A549 (cell line): ENCODE measurements around the gene CYB561D1. TPM values are rescaled to one million over a fixed set of nuclear protein-coding genes. Genes with fewer than 3 reads are reported as not detected.

Experiments
- ATAC-seq, 2 experiments: fragments of 200-7000 bp in 1 of 2; fragments of >200 bp in 1 of 2; cut with Nextera tagmentation in 1 of 2; cut with Tn5 transposase in 1 of 2; 3 replicates each; pipeline versions ENCODE4 v1.8.0 to v1.9.1; 2018 to 2020; ENCODE audit warnings: mild to moderate bottlenecking in 1 of 2, moderate library complexity in 1 of 2
- CTCF ChIA-PET: fragments of 300-600 bp; sonication (Branson Sonifier 250); formaldehyde crosslinking; extraction: SDS; loops from one replicate; lab custom pipeline; 2021; ENCODE audit warnings: antibody characterized with exemption, inconsistent platforms; lab: Yijun Ruan, JAX
- POLR2A ChIA-PET: fragments of 350-600 bp; formaldehyde crosslinking; extraction: SDS; loops from one replicate; lab custom pipeline; 2021; ENCODE audit warnings: antibody characterized with exemption, inconsistent platforms; lab: Yijun Ruan, JAX
- DNase-seq, 2 experiments: peaks; one replicate each; pipeline versions ENCODE4 v3.0.0 to v3.0.0-alpha.2; 2011 to 2016; ENCODE audit warnings: low read depth in 1 of 2, low spot score in 1 of 2
- FAIRE-seq: peaks from 2 replicates; lab custom pipeline; 2011; peaks lifted over from hg19 to GRCh38; lab: Jason Lieb, UNC
- H3K27ac ChIP-seq, 2 experiments: fragments of >200 bp; sonication (Bioruptor Twin); formaldehyde crosslinking; 3 replicates each; pipeline ENCODE4 v1.5.1; 2016 to 2017
- H3K4me1 ChIP-seq: fragments of >200 bp; sonication (Bioruptor Twin); formaldehyde crosslinking; 3 replicates; pipeline ENCODE4 v1.6.1; 2016
- H3K4me2 ChIP-seq: fragments of >200 bp; sonication (Bioruptor Twin); formaldehyde crosslinking; 3 replicates; pipeline ENCODE4 v1.6.1; 2016
- H3K4me3 ChIP-seq: fragments of >200 bp; sonication (Bioruptor Twin); formaldehyde crosslinking; 3 replicates; pipeline ENCODE4 v1.5.1; 2016
- H3K9me3 ChIP-seq: fragments of >200 bp; sonication (Bioruptor Twin); formaldehyde crosslinking; 3 replicates; pipeline ENCODE4 v1.6.1; 2016
- ATOH8 ChIP-seq: fragments of 250-450 bp; sonication (Bioruptor Pico); IDR thresholded peaks from 2 replicates; pipeline ENCODE4 v1.5.0; 2020; ENCODE audit warnings: low read depth, mild to moderate bottlenecking, moderate library complexity
- BCL3 ChIP-seq: fragments of >200 bp; sonication (Bioruptor Twin); formaldehyde crosslinking; IDR thresholded peaks from 3 replicates; pipeline ENCODE4 v1.6.1; 2016
- CBX8 ChIP-seq: fragments of 200-600 bp; sonication (generic); IDR thresholded peaks from 2 replicates; pipeline ENCODE4 v1.6.1; 2016
- CTCF ChIP-seq: fragments of >200 bp; sonication (Bioruptor Twin); formaldehyde crosslinking; IDR thresholded peaks from 3 replicates; pipeline ENCODE4 v1.5.1; 2016
- E2F6 ChIP-seq: IDR thresholded peaks from 2 replicates; pipeline ENCODE4 v1.6.1; 2012; ENCODE audit warnings: low read depth, borderline replicate concordance
- EHF ChIP-seq: fragments of 250-450 bp; sonication (Bioruptor Pico); IDR thresholded peaks from 2 replicates; pipeline ENCODE4 v1.5.0; 2020; ENCODE audit warnings: mild to moderate bottlenecking
- EHMT2 ChIP-seq: fragments of 200-600 bp; sonication (generic); IDR thresholded peaks from 2 replicates; pipeline ENCODE4 v1.6.1; 2016; ENCODE audit warnings: antibody characterized with exemption, low read depth, mild to moderate bottlenecking, moderate library complexity
- FOSL2 ChIP-seq, 2 experiments: fragments of 450-650 bp in 1 of 2; fragments of >200 bp in 1 of 2; sonication (Bioruptor Twin) in 1 of 2; formaldehyde crosslinking; IDR thresholded peaks; 2 replicates each; pipeline versions ENCODE4 v1.5.0 to v1.6.1; 2016 to 2020; ENCODE audit warnings: mild to moderate bottlenecking in 1 of 2, moderate library complexity in 1 of 2
- HDAC2 ChIP-seq: fragments of 200-600 bp; sonication (generic); IDR thresholded peaks from 2 replicates; pipeline ENCODE4 v1.6.1; 2016
- HMGXB4 ChIP-seq: fragments of 250-450 bp; sonication (Bioruptor Pico); IDR thresholded peaks from 2 replicates; pipeline ENCODE4 v1.5.0; 2021; ENCODE audit warnings: mild to moderate bottlenecking, moderate library complexity, borderline replicate concordance
- HOXA7 ChIP-seq: fragments of 250-450 bp; sonication (Bioruptor Pico); IDR thresholded peaks from 2 replicates; pipeline ENCODE4 v1.5.0; 2020; ENCODE audit warnings: mild to moderate bottlenecking, moderate library complexity
- HOXB13 ChIP-seq: fragments of 250-450 bp; sonication (Bioruptor Pico); IDR thresholded peaks from 2 replicates; pipeline ENCODE4 v1.5.0; 2020; ENCODE audit warnings: low read depth, mild to moderate bottlenecking, moderate library complexity
- JUN ChIP-seq, 2 experiments: fragments of >200 bp; sonication (Bioruptor Twin); formaldehyde crosslinking; IDR thresholded peaks; 2 replicates in 1 of 2; 3 replicates in 1 of 2; pipeline ENCODE4 v1.6.1; 2016 to 2017
- MAX ChIP-seq: IDR thresholded peaks from 2 replicates; pipeline ENCODE4 v1.6.1; 2012
- MYC ChIP-seq: IDR thresholded peaks from 2 replicates; pipeline ENCODE4 v1.6.1; 2012; ENCODE audit warnings: mild to moderate bottlenecking, inconsistent platforms, low read length, improper control_type of control experiment, borderline replicate concordance
- PBX3 ChIP-seq: IDR thresholded peaks from 2 replicates; pipeline ENCODE4 v1.6.1; 2012
- PHF8 ChIP-seq: fragments of 200-600 bp; sonication (generic); IDR thresholded peaks from 2 replicates; pipeline ENCODE4 v1.6.1; 2016; ENCODE audit warnings: low read depth, mild to moderate bottlenecking, antibody characterized with exemption, moderate library complexity, borderline replicate concordance
- POLR2A ChIP-seq: IDR thresholded peaks from 2 replicates; pipeline ENCODE4 v1.6.1; 2012; ENCODE audit warnings: mild to moderate bottlenecking, low read length
- POLR2AphosphoS2 ChIP-seq: conservative IDR thresholded peaks from 2 replicates; pipeline ENCODE4 v1.6.1; 2012; ENCODE audit warnings: low read length, improper control_type of control experiment, inconsistent platforms
- RCOR1 ChIP-seq: fragments of 150-350 bp; IDR thresholded peaks from 2 replicates; pipeline ENCODE4 v1.6.1; 2014; ENCODE audit warnings: antibody characterized with exemption, low read length, low read depth
- TFCP2L1 ChIP-seq: fragments of 250-450 bp; sonication (Bioruptor Pico); IDR thresholded peaks from 2 replicates; pipeline ENCODE4 v1.5.0; 2021; ENCODE audit warnings: mild to moderate bottlenecking
- TP53 ChIP-seq: fragments of 250-450 bp; sonication (Bioruptor Pico); IDR thresholded peaks from 2 replicates; pipeline ENCODE4 v1.5.0; 2021; ENCODE audit warnings: mild to moderate bottlenecking, moderate library complexity
- USF2 ChIP-seq: fragments of 450-650 bp; IDR thresholded peaks from 2 replicates; pipeline ENCODE4 v1.6.1; 2014; ENCODE audit warnings: antibody characterized with exemption
- ZFP36 ChIP-seq: fragments of 450-650 bp; IDR thresholded peaks from 2 replicates; pipeline ENCODE4 v1.6.1; 2014; ENCODE audit warnings: borderline replicate concordance; ENCODE audit not compliant: partially characterized antibody
- ZNF302 ChIP-seq: fragments of 250-450 bp; sonication (Bioruptor Pico); IDR thresholded peaks from 2 replicates; pipeline ENCODE4 v1.9.0; 2021; ENCODE audit warnings: inconsistent platforms, mild to moderate bottlenecking, moderate library complexity
- WGBS: methylation state at CpG from one replicate; pipeline ENCODE4 v1.1.6; 2017; ENCODE audit errors: missing lambda C conversion rate; 5-methylcytosine and 5-hydroxymethylcytosine counted together
- polyA plus RNA-seq, 4 experiments: library from polyadenylated mRNA; depleted of rRNA in 3 of 4; stranded (reverse); fragments of >200 nt; fragmentation: RNase III in 1 of 4; extraction: RNeasy Plus Mini Kit Qiagen cat#74134 plus additional on column Dnase treatment in 1 of 4; gene quantifications; 2 replicates in 3 of 4; 3 replicates in 1 of 4; pipeline ENCODE4 v1.2.3, GENCODE V29; 2011 to 2017

Gene CYB561D1
- polyA plus RNA-seq, 2 of the 4 experiments (the other 2 are of a cell fraction): 4.0 to 5.2 TPM

- no peak for TF ChIP-seq USF2
- no peak for TF ChIP-seq EHMT2
- no peak for TF ChIP-seq HDAC2
Observed at GRCh38 chr1:109482791-109483671, 10.9 kb upstream of the CYB561D1 start (continued).

- DNase-seq: peak; percentile 85 to 92
- Histone ChIP-seq H3K4me3 (peak within 1 kb of the TSS; percentile 60), H3K4me2 (peak within 1 kb of the TSS; percentile 91)
- CTCF ChIA-PET: interaction anchor here (0.8 to 23.6 kb wide), 6 partner anchors 8 to 48 kb away, joined by 3 to 749 read pairs (median 16); partner anchors contain the start of genes CYB561D1 and GPR61
- WGBS: 2% methylated on average over 21 of the region's 73 CpGs
- no peak for FAIRE-seq
- TF ChIP-seq POLR2AphosphoS2: no peak
- peak; percentile 55 to 81; a peak in 3 of 5 replicates for TF ChIP-seq JUN (IDR thresholded peaks at IDR 0.05)
- TF ChIP-seq CBX8: no peak
- TF ChIP-seq BCL3: 0 out of 3 replicates have a peak, but pooled peaks have one; percentile 42
- TF ChIP-seq TFCP2L1 (CRISPR knock-in tag): peak; percentile 55; the same call in 1 of the 2 replicates
- TF ChIP-seq CTCF: no peak
- no peak for TF ChIP-seq HMGXB4 (CRISPR knock-in tag)
- no peak for TF ChIP-seq HOXA7 (CRISPR knock-in tag)
- TF ChIP-seq MYC: no peak; the same call in 1 of the 2 replicates
- peak; percentile 42 for TF ChIP-seq ZFP36
- TF ChIP-seq MAX: peak; percentile 87
- no peak for TF ChIP-seq HOXB13 (CRISPR knock-in tag)
- TF ChIP-seq PHF8: peak; percentile 51; the same call in 1 of the 2 replicates
- TF ChIP-seq ATOH8: no peak
- peak; percentile 78; the same call in 1 of the 2 replicates for TF ChIP-seq PBX3
- TF ChIP-seq TP53 (CRISPR knock-in tag): no peak
- no peak for TF ChIP-seq EHMT2
- no peak for TF ChIP-seq RCOR1
- TF ChIP-seq EHF: no peak
- TF ChIP-seq POLR2A: peak; percentile 92
- no peak for TF ChIP-seq FOSL2 (IDR thresholded peaks at IDR 0.05)
- TF ChIP-seq FOSL2 (CRISPR knock-in tag; IDR thresholded peaks at IDR 0.05): peak; percentile 17; the same call in 1 of the 2 replicates
- TF ChIP-seq ZNF302 (CRISPR knock-in tag): no peak
- peak; percentile 48; the same call in 1 of the 2 replicates for TF ChIP-seq E2F6
- TF ChIP-seq, all 56 proteins: peak for 10
- POLR2A ChIA-PET: interaction anchor here (0.6 to 2.2 kb wide), 6 partner anchors 10 to 608 kb away, joined by 3 to 9 read pairs (median 4); partner anchors contain the start of gene CYB561D1
- ATAC-seq: peak; percentile 80 to 82
- H3K27ac ChIP-seq: peak within 1 kb of the TSS; percentile 96 to 99
- peaks cover 6% of the 10 kb centered on the region; the same call in 2 of the 3 replicates for H3K4me1 ChIP-seq
- H3K9me3 ChIP-seq: no peaks in the 10 kb centered on the region
Observed at GRCh38 chr1:109483672-109484518, 10.0 kb upstream of the CYB561D1 start, which contains the start of gene ATXN7L2. Gene ATXN7L2, plus strand, starts transcription at chr1:109483905. Its CDS starts 49 bp downstream, at chr1:109483954.
